HT-29 (cell line): ENCODE measurements around the gene MIEN1. TPM values are rescaled to one million over a fixed set of nuclear protein-coding genes. Genes with fewer than 3 reads are reported as not detected.
"Not testable (repeated sequence)": the region's sequence is repeated elsewhere in the genome, so short reads cannot be mapped to it uniquely, and the experiment has no call there.

Experiments used
- DNase-seq: peaks from one replicate; pipeline ENCODE4 v3.0.0-alpha.2; 2015; ENCODE audit warnings: low spot score
- total RNA-seq: library from RNA; depleted of rRNA; stranded (reverse); fragments of >200 nt; shearing (Covaris generic); gene quantifications from 2 replicates; pipeline ENCODE4 v1.2.3, GENCODE V29; 2014

The MIEN1 gene
- total RNA-seq, 1 experiment from 2014 or later: 118 TPM

- no peak for DNase-seq
These were observed 12.7 kb downstream of the MIEN1 start for GRCh38 chr17:39717660-39718059.

DNA sequence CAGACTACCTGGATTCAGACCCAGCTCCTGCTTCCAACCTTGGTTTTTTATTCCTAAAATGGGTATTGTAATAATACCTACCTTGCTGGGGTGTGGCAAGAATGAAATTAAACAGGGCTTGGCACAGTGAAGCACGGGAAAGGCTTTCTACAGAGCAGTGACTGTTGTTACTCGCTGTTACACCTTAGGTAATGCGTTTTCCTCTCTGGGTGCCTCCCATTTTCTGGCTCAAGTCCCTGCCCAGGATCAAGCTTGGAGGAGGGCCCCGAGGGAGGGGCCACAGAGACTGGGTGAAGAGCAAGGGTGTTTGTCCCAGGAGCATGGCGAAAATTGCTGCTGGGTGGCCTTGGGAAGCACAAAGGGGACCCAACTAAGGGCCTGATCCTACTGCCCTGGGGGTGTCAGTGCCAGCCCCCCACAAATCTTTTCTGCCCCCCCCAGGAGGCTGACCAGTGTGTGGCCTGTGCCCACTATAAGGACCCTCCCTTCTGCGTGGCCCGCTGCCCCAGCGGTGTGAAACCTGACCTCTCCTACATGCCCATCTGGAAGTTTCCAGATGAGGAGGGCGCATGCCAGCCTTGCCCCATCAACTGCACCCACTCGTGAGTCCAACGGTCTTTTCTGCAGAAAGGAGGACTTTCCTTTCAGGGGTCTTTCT is 13.3 kb downstream of the MIEN1 start:
- DNase-seq: no peak

DNA sequence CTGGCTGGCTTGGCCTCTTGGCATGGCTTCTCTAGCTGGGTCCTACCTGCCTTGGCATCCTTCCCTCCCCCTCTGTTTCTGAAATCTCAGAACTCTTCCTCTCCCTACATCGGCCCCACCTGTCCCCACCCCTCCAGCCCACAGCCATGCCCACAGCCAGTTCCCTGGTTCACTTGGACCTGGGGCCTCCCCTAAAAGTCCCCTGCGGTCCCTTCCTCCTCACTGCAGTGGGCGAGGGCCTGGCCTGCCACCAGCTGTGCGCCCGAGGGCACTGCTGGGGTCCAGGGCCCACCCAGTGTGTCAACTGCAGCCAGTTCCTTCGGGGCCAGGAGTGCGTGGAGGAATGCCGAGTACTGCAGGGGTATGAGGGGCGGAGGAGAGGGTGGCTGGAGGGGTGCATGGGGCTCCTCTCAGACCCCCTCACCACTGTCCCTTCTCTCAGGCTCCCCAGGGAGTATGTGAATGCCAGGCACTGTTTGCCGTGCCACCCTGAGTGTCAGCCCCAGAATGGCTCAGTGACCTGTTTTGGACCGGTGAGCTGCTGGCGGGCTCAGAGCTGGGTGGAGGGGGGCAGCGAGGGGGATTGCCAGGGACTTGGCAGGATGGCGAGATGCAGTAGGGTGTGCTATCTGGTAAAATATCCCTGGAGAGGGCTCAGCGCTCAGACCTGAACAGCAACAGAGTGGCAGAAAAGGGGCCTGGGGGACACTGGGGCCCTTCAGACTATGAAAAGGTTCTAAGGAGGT is 14.1 kb downstream of the MIEN1 start:
- DNase-seq: no peak

- no peak for DNase-seq
These were observed 14.8 kb downstream of the MIEN1 start for GRCh38 chr17:39715375-39716072.

- DNase-seq: no peak
These were observed 16.1 kb downstream of the MIEN1 start for GRCh38 chr17:39714234-39714633.

- no peak for DNase-seq
These were observed 18.5 kb downstream of the MIEN1 start for GRCh38 chr17:39711851-39712250.

DNA sequence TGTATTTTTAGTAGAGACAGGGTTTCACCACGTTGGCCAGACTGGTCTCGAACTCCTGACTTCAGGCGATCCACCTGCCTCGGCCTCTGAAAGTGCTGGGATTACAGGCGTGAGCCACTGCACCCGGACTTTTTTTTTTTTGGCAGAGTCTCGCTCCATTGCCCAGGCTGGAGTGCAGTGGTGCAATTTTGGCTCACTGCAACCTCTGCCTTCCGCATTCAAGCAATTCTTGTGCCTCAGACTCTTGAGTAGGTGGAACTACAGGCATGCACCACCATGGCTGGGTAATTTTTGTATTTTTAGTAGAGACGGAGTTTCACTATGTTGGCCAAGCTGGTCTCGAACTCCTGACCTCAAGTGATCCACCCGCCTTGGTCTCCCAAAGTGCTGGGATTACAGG is 19.3 kb downstream of the MIEN1 start:
- not testable (repeated sequence) for DNase-seq

DNA sequence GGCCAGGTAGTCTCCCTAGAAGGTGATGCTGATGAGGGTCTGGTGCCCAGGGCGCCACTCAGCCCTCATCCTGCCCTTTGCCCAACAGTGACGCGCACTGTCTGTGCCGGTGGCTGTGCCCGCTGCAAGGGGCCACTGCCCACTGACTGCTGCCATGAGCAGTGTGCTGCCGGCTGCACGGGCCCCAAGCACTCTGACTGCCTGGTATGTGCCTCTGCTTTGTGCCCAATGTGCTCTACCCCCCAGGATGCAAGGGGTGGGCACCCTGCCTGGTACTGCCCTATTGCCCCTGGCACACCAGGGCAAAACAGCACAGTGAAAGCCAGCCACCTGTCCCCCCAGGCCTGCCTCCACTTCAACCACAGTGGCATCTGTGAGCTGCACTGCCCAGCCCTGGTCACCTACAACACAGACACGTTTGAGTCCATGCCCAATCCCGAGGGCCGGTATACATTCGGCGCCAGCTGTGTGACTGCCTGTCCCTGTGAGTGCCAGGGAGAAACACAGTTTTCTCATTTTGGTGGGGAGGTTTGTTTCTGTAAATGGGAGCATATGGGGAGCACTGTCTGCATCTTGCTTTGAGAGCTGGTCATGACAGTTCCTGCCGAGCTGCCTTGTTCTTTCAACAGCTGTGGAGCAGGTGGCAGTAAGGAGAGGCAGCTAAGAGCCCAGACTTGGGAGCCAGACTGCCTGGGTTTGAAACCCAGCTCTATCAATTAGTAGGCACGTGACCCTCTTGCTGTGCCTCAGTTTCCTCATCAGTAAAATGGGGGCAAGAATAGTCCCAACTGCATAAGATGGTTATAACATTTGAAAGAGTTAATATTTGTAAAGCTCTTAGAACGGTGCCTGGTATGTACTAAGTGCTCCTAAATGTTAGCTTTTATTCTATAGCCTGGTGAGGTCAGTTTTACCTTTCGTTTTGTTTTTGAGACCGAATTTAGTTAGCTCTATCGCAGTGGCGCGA is 20.1 kb downstream of the MIEN1 start:
- DNase-seq: no peak

DNA sequence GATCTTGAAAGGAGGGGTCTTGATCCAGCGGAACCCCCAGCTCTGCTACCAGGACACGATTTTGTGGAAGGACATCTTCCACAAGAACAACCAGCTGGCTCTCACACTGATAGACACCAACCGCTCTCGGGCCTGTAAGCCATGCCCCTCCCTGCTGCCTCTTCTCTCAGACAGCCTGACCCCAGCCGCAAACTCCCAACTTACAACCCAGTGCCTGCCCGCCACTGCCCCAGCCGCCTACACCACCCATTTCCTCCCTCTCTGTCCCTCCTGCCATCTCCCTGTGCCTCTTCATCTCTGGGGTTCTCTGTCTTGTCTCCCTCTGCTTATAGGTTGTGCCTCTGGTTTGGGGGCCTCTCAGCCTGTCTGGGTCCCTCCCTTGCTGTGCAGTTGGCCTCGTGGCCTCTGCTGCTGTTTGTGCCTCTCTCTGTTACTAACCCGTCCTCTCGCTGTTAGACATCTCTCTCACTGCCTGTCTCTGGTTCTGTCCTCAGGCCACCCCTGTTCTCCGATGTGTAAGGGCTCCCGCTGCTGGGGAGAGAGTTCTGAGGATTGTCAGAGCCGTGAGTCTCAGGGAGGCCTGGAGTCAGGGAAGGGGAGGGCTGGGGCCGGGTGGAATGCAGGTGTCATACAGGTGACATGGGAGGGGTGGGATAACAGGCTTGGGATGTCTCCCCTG is 20.9 kb downstream of the MIEN1 start:
- DNase-seq: no peak

- DNase-seq: peak; percentile 77
These were observed 23.4 kb downstream of the MIEN1 start for GRCh38 chr17:39706921-39707337.

DNA sequence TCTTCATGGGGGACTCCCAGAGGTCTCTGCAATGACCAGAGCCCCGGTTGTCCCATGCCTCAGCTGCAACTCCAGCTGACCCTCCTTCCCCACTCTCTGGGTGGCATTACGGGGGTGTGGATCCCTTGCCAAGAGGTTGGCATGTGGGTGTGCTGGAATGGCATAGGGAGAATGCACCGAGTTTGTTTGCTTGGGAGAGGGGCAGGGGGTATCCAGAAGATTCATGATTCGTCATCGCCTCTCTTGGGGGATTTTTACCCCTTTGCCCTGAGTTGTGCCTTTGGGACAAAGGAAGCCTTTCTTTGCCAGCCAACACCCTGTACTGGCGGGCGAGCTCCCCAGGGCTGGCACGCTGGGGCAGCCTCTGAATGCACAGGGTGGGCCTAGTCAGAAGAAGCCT is 23.9 kb downstream of the MIEN1 start:
- peak; percentile 26 for DNase-seq

GRCh38 chr17:39705786-39706348 is 24.5 kb downstream of the MIEN1 start:
- peak; percentile 95 for DNase-seq

GRCh38 chr17:39704821-39705551 is 25.3 kb downstream of the MIEN1 start:
- peak; percentile 36 for DNase-seq

DNA sequence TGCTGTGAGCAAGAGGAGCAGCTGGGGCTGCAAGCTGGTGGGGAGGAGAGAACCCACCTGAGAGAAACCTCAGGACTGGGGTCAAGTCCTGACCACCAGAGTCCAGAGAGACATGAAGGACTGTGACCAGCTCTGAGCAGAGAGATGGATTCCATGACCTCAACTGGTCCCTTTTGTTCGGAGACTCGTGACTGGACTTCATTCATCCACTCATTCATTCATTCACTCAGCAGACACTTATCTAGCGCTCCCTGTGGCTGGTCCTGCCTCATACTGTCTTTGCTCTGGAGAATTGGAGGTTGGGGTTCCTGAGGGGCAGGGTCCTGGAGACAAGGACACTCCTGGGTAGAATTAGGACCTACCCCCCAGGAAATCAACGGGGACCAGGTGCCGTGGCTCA is 26.4 kb downstream of the MIEN1 start:
- no peak for DNase-seq

DNA sequence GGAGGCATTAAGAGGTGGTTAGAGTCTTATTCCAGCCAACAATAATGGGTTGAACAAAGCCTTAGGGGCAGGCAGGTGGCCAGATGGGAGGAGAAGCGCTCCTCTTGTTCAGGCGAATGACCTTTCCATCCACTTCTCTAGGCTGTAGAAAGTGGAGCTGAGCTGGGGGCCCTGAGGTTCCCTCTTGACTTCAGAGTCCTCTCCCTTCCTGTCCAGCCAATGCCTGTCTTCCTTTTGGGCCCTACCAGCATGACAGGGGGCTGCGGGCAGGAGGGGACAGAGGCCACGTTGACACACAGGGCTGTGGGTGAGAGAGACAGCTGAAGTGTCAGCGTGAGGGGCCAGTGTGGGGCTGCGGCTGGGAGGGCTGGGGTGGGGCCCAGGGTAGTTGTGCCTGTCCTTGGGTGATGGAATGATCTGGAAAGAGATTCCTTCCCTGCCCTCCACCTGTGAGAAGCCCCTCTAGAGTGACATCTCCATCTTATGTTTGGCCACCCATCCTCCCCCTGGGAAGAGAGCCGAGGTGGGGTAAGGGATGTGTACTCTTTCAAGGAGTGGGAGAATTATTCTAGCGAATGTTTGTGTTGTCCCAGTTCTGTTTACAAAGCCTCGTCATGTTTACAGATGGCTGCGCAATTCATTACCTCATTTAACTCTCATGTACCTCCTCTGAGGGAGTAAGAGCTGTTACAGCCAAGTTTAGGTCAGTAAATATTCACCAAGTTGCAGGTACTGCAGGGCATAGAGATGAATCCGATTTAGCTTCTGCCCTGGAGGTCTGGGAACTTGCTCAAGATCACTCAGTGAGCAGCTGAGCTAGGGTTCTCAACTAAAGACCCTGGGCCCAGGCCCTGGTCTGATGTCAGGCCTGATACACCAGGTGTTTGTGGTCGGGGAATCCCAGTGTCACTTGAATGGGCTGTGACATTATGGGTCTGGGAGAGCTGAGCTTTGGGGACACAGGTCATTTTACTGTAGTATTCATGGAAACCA is 27.1 kb downstream of the MIEN1 start:
- DNase-seq: no peak

GRCh38 chr17:39701784-39702422 is 28.4 kb downstream of the MIEN1 start:
- DNase-seq: no peak

DNA sequence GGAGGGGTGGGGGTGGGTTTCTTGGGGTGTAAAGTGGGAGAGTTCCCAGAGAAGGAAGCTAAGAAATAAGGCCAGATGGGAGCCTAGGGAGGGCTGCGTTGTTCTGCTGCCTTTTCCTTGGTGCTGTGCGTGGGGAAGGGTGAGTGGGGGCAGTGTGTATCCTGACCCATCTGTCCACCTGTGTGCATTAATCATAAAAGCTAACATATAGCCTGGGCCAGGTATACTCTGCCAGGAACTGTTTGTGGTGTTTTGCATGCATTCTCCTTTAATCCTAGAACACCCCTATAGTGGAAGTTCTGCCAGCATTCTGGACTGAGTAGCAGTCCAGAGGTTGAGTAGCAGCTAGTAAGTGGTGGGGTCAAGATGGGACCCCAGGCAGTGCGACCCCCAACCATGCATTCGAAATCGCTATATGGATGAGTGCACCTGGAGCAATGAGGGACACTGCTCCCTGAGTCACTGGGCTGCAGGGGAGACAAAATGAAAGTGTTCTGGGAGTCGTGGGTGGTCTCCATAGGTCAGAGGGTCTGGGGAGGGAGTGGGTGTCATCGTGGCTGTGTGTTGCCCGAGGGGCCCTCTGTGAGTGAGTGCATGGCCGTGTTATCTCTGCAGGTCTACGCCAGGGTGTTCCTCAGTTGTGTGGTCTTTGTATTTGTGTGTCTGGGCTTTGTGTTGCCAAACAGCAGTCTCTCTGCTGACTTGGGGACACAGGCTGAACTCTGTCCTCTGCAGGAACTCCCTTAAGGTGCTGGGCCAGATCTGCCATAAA is 29.1 kb downstream of the MIEN1 start:
- peak; percentile 54 for DNase-seq
